Measurements from ENCODE around the gene GTPBP2. TPM values are rescaled to one million over a fixed set of nuclear protein-coding genes. Genes with fewer than 3 reads are reported as not detected.

Gene GTPBP2
- total RNA-seq, 1 experiment from 2014 or later = 70.8 TPM

GRCh38 chr6:43623880-43624785, 4.9 kb downstream of the GTPBP2 start:
- no peaks in the 10 kb centered on the region for H3K9me3 ChIP-seq (ENCODE audit: insufficient read depth, low read depth)
- intact Hi-C loops (cut with micrococcal nuclease; ENCODE audit: unreplicated experiment) = no loop called here
- no peak overlapping the region for H2AFZ ChIP-seq
- H3K4me1 ChIP-seq (replicated peaks; ENCODE audit: insufficient read depth) = peaks cover 22% of the 10 kb centered on the region
- H4K20me1 ChIP-seq (ENCODE audit: insufficient read depth) = no peaks in the 10 kb centered on the region
- TF ChIP-seq EZH2 (IDR thresholded peaks at IDR 0.05; ENCODE audit: low read depth) = no peak
- TF ChIP-seq CTCF (conservative IDR thresholded peaks at IDR 0.05) = no peak
- no peaks in the 10 kb centered on the region for H3K9me2 ChIP-seq (ENCODE audit: insufficient read depth)
- ChIA-PET CTCF (no interaction called here), POLR2A (ENCODE audit: unreplicated experiment) (no interaction called here)
- peaks cover 46% of the 10 kb centered on the region for H3F3A ChIP-seq (ENCODE audit: insufficient read depth, low read depth)
- no peak for DNase-seq
- no peak overlapping the region for H3K4me3 ChIP-seq
- H3K27me3 ChIP-seq (ENCODE audit: insufficient read depth, low read depth) = no peaks in the 10 kb centered on the region
- BruUV-seq (replicated peaks) = no TSS peak
- H3K27ac ChIP-seq = no peak overlapping the region
- peaks cover 62% of the 10 kb centered on the region for H3K36me3 ChIP-seq (ENCODE audit: low read depth)
- H3K79me2 ChIP-seq (ENCODE audit: low read depth) = peaks cover 36% of the 10 kb centered on the region
- no peak overlapping the region for H3K4me2 ChIP-seq

- H3F3A ChIP-seq (ENCODE audit: insufficient read depth, low read depth) = peaks cover 46% of the 10 kb centered on the region
- no peak for TF ChIP-seq CTCF (conservative IDR thresholded peaks at IDR 0.05)
- TF ChIP-seq EZH2 (IDR thresholded peaks at IDR 0.05; ENCODE audit: low read depth) = no peak
- no peaks in the 10 kb centered on the region for H3K9me2 ChIP-seq (ENCODE audit: insufficient read depth)
- peaks cover 24% of the 10 kb centered on the region for H3K79me2 ChIP-seq (ENCODE audit: low read depth)
- no TSS peak for BruUV-seq (replicated peaks)
- intact Hi-C loops (cut with micrococcal nuclease; ENCODE audit: unreplicated experiment) = no loop called here
- H3K36me3 ChIP-seq (ENCODE audit: low read depth) = peaks cover 62% of the 10 kb centered on the region
- H3K9me3 ChIP-seq (ENCODE audit: insufficient read depth, low read depth) = no peaks in the 10 kb centered on the region
- no peak overlapping the region for H3K4me2 ChIP-seq
- no peak overlapping the region for H3K4me3 ChIP-seq
- H3K4me1 ChIP-seq (replicated peaks; ENCODE audit: insufficient read depth) = peaks cover 16% of the 10 kb centered on the region
- no peak overlapping the region for H3K27ac ChIP-seq
- H2AFZ ChIP-seq = no peak overlapping the region
- no peak for DNase-seq
- no peaks in the 10 kb centered on the region for H3K27me3 ChIP-seq (ENCODE audit: insufficient read depth, low read depth)
- no peaks in the 10 kb centered on the region for H4K20me1 ChIP-seq (ENCODE audit: insufficient read depth)
- ChIA-PET POLR2A (ENCODE audit: unreplicated experiment) (no interaction called here), CTCF (no interaction called here)
These were observed 6.5 kb downstream of the GTPBP2 start for GRCh38 chr6:43622541-43622940.

- Histone ChIP-seq H3K9me2 (ENCODE audit: insufficient read depth) (no peaks in the 10 kb centered on the region), H3K79me2 (ENCODE audit: low read depth) (peaks cover 18% of the 10 kb centered on the region), H3K36me3 (ENCODE audit: low read depth) (peaks cover 62% of the 10 kb centered on the region), H3F3A (ENCODE audit: insufficient read depth, low read depth) (peaks cover 48% of the 10 kb centered on the region), H3K27ac (no peak overlapping the region), H3K27me3 (ENCODE audit: insufficient read depth, low read depth) (no peaks in the 10 kb centered on the region), H3K4me3 (no peak overlapping the region), H3K4me2 (no peak overlapping the region), H2AFZ (no peak overlapping the region), H3K9me3 (ENCODE audit: insufficient read depth, low read depth) (no peaks in the 10 kb centered on the region), H4K20me1 (ENCODE audit: insufficient read depth) (no peaks in the 10 kb centered on the region), H3K4me1 (replicated peaks; ENCODE audit: insufficient read depth) (peaks cover 11% of the 10 kb centered on the region)
- POLR2A ChIA-PET (ENCODE audit: unreplicated experiment) = no interaction called here
- CTCF ChIA-PET = no interaction called here
- BruUV-seq (replicated peaks) = no TSS peak
- intact Hi-C loops (cut with micrococcal nuclease; ENCODE audit: unreplicated experiment) = no loop called here
- DNase-seq = no peak
- no peak for TF ChIP-seq EZH2 (IDR thresholded peaks at IDR 0.05; ENCODE audit: low read depth)
- TF ChIP-seq CTCF (conservative IDR thresholded peaks at IDR 0.05) = no peak
These were observed 7.3 kb downstream of the GTPBP2 start for GRCh38 chr6:43621836-43622180.

All from PC-9 (cell line).